B cell (primary cell): ENCODE results near the gene MARCHF10. TPM values are rescaled to one million over a fixed set of nuclear protein-coding genes. Genes with fewer than 3 reads are reported as not detected.

Experiments used
- ATAC-seq: fragments of 200-7000 bp; cut with Tn5 transposase; one replicate; pipeline ENCODE4 v1.10.0; 2021; ENCODE audit warnings: low read depth, mild to moderate bottlenecking, moderate number of reproducible peaks, moderate library complexity
- CTCF ChIA-PET: fragments of 350-600 bp; sonication (Branson Sonifier 250); formaldehyde crosslinking; loops from one replicate; lab custom pipeline; 2021; ENCODE audit warnings: antibody characterized with exemption, inconsistent platforms; lab: Charles Lee
- POLR2A ChIA-PET: fragments of 350-600 bp; sonication (Branson Sonifier 250); formaldehyde crosslinking; loops from one replicate; lab custom pipeline; 2021; ENCODE audit warnings: antibody characterized with exemption; lab: Charles Lee
- DNase-seq: peaks from one replicate; pipeline ENCODE4 v3.0.0; 2013
- H2AFZ ChIP-seq: 2 replicates; pipeline ENCODE4 v1.6.1; 2012; ENCODE audit warnings: mild to moderate bottlenecking, low read depth, low read length; ENCODE audit not compliant: insufficient read depth, poor library complexity, severe bottlenecking
- H3K27ac ChIP-seq, 2 donors: 1 replicate in 1 of 2; 2 replicates in 1 of 2; pipeline ENCODE4 v1.5.1; 2012 to 2013; ENCODE audit warnings: low read length in 2 of 2, mild to moderate bottlenecking in 2 of 2, moderate library complexity in 1 of 2
- H3K27me3 ChIP-seq, 4 experiments: fragments of 200-600 bp in 1 of 4; sonication (generic) in 1 of 4; replicated peaks in 1 of 4; 1 replicate in 2 of 4; 2 replicates in 2 of 4; pipeline versions ENCODE4 v1.6.1 to v1.7.0; 2013 to 2016; ENCODE audit warnings: low read length in 3 of 4, mild to moderate bottlenecking in 2 of 4, mixed read lengths in 1 of 4, moderate library complexity in 1 of 4; ENCODE audit not compliant: insufficient read depth in 4 of 4, control insufficient read depth in 3 of 4; ENCODE audit errors: control extremely low read depth in 1 of 4
- H3K36me3 ChIP-seq, 2 experiments: replicated peaks in 1 of 2; 1 replicate in 1 of 2; 2 replicates in 1 of 2; pipeline versions ENCODE4 v1.6.1 to v1.7.1; 2013; ENCODE audit warnings: low read length in 1 of 2; ENCODE audit not compliant: insufficient read depth in 2 of 2, control insufficient read depth in 1 of 2; ENCODE audit errors: control extremely low read depth in 1 of 2, extremely low read depth in 1 of 2
- H3K4me1 ChIP-seq, 2 donors: fragments of 200-600 bp in 1 of 2; sonication (generic) in 1 of 2; 1 replicate in 1 of 2; 2 replicates in 1 of 2; pipeline versions ENCODE4 v1.5.1 to v1.6.1; 2013 to 2017; ENCODE audit warnings: low read length in 2 of 2; ENCODE audit not compliant: control insufficient read depth in 2 of 2, insufficient read depth in 2 of 2
- H3K4me2 ChIP-seq: replicated peaks from 2 replicates; pipeline ENCODE3; 2012; ENCODE audit warnings: mild to moderate bottlenecking, low read depth, low read length; ENCODE audit not compliant: poor library complexity, severe bottlenecking
- H3K4me3 ChIP-seq, 5 experiments: fragments of 200-600 bp in 1 of 5; sonication (generic) in 1 of 5; 1 replicate in 3 of 5; 2 replicates in 2 of 5; pipeline versions ENCODE4 v1.5.1 to v1.7.0; 2011 to 2016; ENCODE audit warnings: low read length in 4 of 5, mild to moderate bottlenecking in 4 of 5, low read depth in 2 of 5, control low read depth in 1 of 5, moderate library complexity in 1 of 5; ENCODE audit not compliant: insufficient read depth in 1 of 5; ENCODE audit errors: control extremely low read depth in 1 of 5, extremely low read depth in 1 of 5
- H3K79me2 ChIP-seq: fragments of 200-600 bp; sonication (generic); one replicate; pipeline ENCODE4 v1.6.0; 2016; ENCODE audit warnings: low read length; ENCODE audit not compliant: control insufficient read depth, insufficient read depth
- H3K9ac ChIP-seq: fragments of 200-600 bp; sonication (generic); 2 replicates; pipeline ENCODE4 v1.6.1; 2017; ENCODE audit warnings: mild to moderate bottlenecking, low read length, moderate library complexity
- H3K9me3 ChIP-seq, 3 donors: one replicate each; pipeline versions ENCODE4 v1.6.1 to v1.7.1; 2013; ENCODE audit warnings: low read length in 2 of 3; ENCODE audit not compliant: control insufficient read depth in 2 of 3, insufficient read depth in 1 of 3; ENCODE audit errors: control extremely low read depth in 1 of 3
- H4K20me1 ChIP-seq: 2 replicates; pipeline ENCODE4 v1.6.0; 2012; ENCODE audit warnings: mild to moderate bottlenecking, low read length; ENCODE audit not compliant: insufficient read depth, control insufficient read depth, poor library complexity, severe bottlenecking
- H3K27ac Mint-ChIP-seq: one replicate; pipeline ENCODE4 v1.8.0; 2021; ENCODE audit warnings: mixed read lengths
- H3K27me3 Mint-ChIP-seq: one replicate; pipeline ENCODE4 v1.8.0; 2021; ENCODE audit warnings: mixed read lengths
- H3K4me1 Mint-ChIP-seq: one replicate; pipeline ENCODE4 v1.8.0; 2021; ENCODE audit warnings: mixed read lengths
- H3K4me3 Mint-ChIP-seq: one replicate; pipeline ENCODE4 v1.8.0; 2021; ENCODE audit warnings: mixed read lengths
- H3K9me3 Mint-ChIP-seq: one replicate; pipeline ENCODE4 v1.8.0; 2022; ENCODE audit warnings: mixed read lengths; ENCODE audit not compliant: insufficient read depth
- EZH2 ChIP-seq: IDR thresholded peaks from 2 replicates; pipeline ENCODE4 v1.6.1; 2012; ENCODE audit warnings: borderline replicate concordance, low read depth, mild to moderate bottlenecking, moderate library complexity, low read length; ENCODE audit not compliant: insufficient read depth, poor library complexity, severe bottlenecking
- WGBS: methylation state at CpG from one replicate; pipeline ENCODE4 v1.1.5; 2013; ENCODE audit warnings: missing lambda C conversion rate; ENCODE audit not compliant: insufficient coverage; 5-methylcytosine and 5-hydroxymethylcytosine counted together
- intact Hi-C: fragments of 100-400 bp; cut with micrococcal nuclease; formaldehyde crosslinking; loops from one replicate; pipeline ENCODE4 v1.10.0; 2022
- polyA plus RNA-seq: library from polyadenylated mRNA; depleted of rRNA; stranded (reverse); fragments of >200 nt; gene quantifications from 2 replicates; pipeline ENCODE4 v1.2.3, GENCODE V29; 2012
- total RNA-seq, 2 donors: library from RNA; stranded (reverse); fragments of 120-200 nt in 1 of 2; gene quantifications; 1 replicate in 1 of 2; 2 replicates in 1 of 2; pipeline versions ENCODE4 v1.2.3 to v1.2.4, GENCODE V29; 2013 to 2022
- TF ChIP-seq, protein P1 (sequence below): fragments of 200-600 bp; IDR thresholded peaks from one replicate; pipeline ENCODE4 v1.8.0; 2022; ENCODE audit warnings: antibody characterized with exemption, mild to moderate bottlenecking

Gene MARCHF10
- total and polyA plus RNA-seq, 2 donors (not counting 1 experiment from before 2014, with no cell fraction given), result 0.24 TPM; not detected in 1

DNA sequence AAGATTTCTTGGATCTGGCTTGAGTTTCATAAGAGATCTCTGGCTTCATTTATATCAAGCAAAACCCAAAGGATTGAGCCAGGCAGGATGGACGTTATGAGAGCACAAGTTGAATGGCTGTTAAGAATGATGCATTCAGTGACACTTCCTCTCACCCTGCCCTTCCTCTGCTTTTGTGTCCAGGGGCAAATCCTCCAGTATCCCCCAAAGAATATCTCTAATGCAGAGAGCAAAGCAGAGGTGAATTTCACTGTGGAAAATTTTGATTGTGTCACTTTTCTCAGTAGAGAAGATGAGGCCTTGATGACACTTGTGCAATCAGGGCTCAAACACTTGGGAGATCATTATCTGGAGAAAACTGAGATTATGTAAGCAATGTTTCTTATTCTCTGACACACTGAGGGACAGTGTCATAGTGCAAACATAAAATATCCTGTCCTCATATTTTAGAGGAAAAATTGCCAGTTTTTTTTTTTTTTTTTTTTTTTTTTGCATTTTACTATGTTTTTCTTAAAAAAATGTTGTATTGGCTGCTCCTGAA is 25.3 kb downstream of the MARCHF10 start:
- POLR2A ChIA-PET, result no interaction called here
- whole genome bisulfite sequencing, result no CpG with 5 or more reads among the region's 1 CpG

DNA sequence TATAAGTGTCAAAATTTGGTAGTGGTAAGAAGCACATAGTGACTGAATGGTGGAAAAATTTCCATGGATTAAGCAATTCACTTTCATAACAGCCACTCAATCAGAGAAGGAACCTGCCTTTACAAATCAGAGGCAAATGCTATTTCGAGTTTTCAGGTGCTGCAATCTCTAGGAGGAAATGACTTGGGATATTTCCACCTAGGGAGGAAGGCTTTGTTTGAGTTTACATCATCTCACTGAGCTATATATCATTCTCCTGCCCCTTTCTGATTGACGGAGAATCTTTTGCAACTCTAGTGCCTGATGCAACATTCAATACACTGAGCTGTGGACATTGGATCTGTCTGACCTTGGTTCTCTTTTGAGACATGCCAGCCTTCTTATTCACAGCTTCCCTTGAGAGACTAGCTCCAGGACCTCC is 26.3 kb downstream of the MARCHF10 start:
- Mint-ChIP-seq H3K27me3 (peaks cover 15% of the 10 kb centered on the region), H3K9me3 (peaks cover 4% of the 10 kb centered on the region), H3K27ac (no peak overlapping the region), H3K4me3 (no peak overlapping the region), H3K4me1 (no peaks in the 10 kb centered on the region)
- Histone ChIP-seq H3K9me3 (peaks cover 0 to 6% (median 1%) of the 10 kb centered on the region in 3 donors), H2AFZ (no peak overlapping the region), H4K20me1 (no peaks in the 10 kb centered on the region), H3K9ac (no peak overlapping the region), H3K79me2 (no peaks in the 10 kb centered on the region), H3K36me3 (no peaks in the 10 kb centered on the region), H3K27me3 (no peaks in the 10 kb centered on the region), H3K4me3 (no peak overlapping the region), H3K4me1 (no peaks in the 10 kb centered on the region), H3K27ac (no peak overlapping the region), H3K4me2 (no peak overlapping the region)
- CTCF ChIA-PET, result no interaction called here
- no peak for DNase-seq
- WGBS, result 100% methylated on average over 1 of the region's 2 CpGs
- intact Hi-C loops, result no loop called here
- TF ChIP-seq EZH2, result no peak
- TF ChIP-seq, protein P1, sequence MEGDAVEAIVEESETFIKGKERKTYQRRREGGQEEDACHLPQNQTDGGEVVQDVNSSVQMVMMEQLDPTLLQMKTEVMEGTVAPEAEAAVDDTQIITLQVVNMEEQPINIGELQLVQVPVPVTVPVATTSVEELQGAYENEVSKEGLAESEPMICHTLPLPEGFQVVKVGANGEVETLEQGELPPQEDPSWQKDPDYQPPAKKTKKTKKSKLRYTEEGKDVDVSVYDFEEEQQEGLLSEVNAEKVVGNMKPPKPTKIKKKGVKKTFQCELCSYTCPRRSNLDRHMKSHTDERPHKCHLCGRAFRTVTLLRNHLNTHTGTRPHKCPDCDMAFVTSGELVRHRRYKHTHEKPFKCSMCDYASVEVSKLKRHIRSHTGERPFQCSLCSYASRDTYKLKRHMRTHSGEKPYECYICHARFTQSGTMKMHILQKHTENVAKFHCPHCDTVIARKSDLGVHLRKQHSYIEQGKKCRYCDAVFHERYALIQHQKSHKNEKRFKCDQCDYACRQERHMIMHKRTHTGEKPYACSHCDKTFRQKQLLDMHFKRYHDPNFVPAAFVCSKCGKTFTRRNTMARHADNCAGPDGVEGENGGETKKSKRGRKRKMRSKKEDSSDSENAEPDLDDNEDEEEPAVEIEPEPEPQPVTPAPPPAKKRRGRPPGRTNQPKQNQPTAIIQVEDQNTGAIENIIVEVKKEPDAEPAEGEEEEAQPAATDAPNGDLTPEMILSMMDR, result no peak
- POLR2A ChIA-PET, result no interaction called here
- no peak for ATAC-seq

More for the DNA sequence above, 25.3 kb downstream of the MARCHF10 start:
- Mint-ChIP-seq H3K27me3 (peaks cover 15% of the 10 kb centered on the region), H3K9me3 (peaks cover 4% of the 10 kb centered on the region), H3K4me1 (no peaks in the 10 kb centered on the region), H3K27ac (no peak overlapping the region), H3K4me3 (no peak overlapping the region)
- Histone ChIP-seq H3K27ac (no peak overlapping the region), H3K9ac (no peak overlapping the region), H3K4me2 (no peak overlapping the region), H3K36me3 (no peaks in the 10 kb centered on the region), H3K79me2 (no peaks in the 10 kb centered on the region), H3K4me1 (no peaks in the 10 kb centered on the region), H3K27me3 (no peaks in the 10 kb centered on the region), H3K9me3 (peaks cover 0 to 6% (median 1%) of the 10 kb centered on the region in 3 donors), H2AFZ (no peak overlapping the region), H4K20me1 (no peaks in the 10 kb centered on the region), H3K4me3 (no peak overlapping the region)
- intact Hi-C loops, result no loop called here
- TF ChIP-seq, protein P1, result no peak
- no peak for TF ChIP-seq EZH2
- no peak for DNase-seq
- CTCF ChIA-PET, result no interaction called here
- ATAC-seq, result no peak
